ENCODE data around the gene TOM1.

- TF ChIP-seq, protein P1, sequence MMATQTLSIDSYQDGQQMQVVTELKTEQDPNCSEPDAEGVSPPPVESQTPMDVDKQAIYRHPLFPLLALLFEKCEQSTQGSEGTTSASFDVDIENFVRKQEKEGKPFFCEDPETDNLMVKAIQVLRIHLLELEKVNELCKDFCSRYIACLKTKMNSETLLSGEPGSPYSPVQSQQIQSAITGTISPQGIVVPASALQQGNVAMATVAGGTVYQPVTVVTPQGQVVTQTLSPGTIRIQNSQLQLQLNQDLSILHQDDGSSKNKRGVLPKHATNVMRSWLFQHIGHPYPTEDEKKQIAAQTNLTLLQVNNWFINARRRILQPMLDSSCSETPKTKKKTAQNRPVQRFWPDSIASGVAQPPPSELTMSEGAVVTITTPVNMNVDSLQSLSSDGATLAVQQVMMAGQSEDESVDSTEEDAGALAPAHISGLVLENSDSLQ (IDR thresholded peaks at IDR 0.05) = no peak
- TF ChIP-seq FOXA1 (IDR thresholded peaks at IDR 0.05) (no peak), FOXK2 (IDR thresholded peaks at IDR 0.05) (no peak), TARDBP (IDR thresholded peaks at IDR 0.05) (no peak)
Observed at GRCh38 chr22:35266277-35266676, 33.4 kb upstream of the TOM1 start.
